Astrocyte (in vitro differentiated cells and primary cell): ENCODE data around the gene MAN1C1.

ENCODE experiments used
- CTCF ChIP-seq: IDR thresholded peaks from 2 replicates; pipeline ENCODE4 v1.5.1; 2011; ENCODE audit warnings: low read depth, mild to moderate bottlenecking, inconsistent platforms, low read length, moderate library complexity; ENCODE audit not compliant: insufficient read depth
- EZH2 ChIP-seq: IDR thresholded peaks from 2 replicates; pipeline ENCODE4 v1.6.1; 2012; ENCODE audit warnings: mild to moderate bottlenecking, low read length, inconsistent platforms; ENCODE audit not compliant: insufficient read depth

- TF ChIP-seq CTCF: no peak
- TF ChIP-seq EZH2: no peak
These were observed 141.2 kb downstream of the MAN1C1 start for GRCh38 chr1:25757846-25758185.
